Measurements from ENCODE around the gene NCR2.

DNA sequence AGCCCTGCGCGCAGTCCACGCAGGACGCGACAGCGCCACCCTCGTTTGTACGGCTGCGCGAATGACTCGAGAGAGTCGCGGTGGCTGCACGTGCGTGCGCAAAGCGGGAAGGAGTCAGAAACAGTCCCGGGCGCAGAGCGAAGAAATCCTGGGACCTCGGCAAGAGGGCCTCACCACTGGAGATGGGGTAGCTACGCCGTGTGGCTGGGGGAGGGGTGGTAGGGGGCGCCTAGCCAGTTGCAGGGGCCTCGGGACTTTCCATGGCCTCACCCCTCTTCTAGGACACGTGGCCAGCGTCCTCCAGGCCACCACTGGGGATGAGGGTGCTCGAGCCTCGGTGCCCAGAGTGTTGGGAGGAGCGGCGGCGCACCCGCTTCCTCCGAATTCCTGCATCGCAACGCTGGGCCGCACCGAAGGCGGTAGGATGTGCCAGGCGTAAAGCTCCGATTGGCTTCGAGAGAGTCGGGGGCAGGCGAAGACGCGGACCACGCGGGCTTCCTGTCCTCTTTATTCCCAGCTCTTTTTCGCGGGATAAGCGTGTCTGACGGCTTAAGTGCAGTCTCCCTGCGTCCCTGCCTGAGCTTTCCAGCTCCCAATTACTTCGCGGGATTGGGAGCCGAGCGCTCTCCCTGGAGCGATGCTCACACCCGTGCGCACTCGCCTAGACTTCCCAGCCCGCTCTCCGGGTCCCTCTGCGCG lies 38.7 kb downstream of the NCR2 start:
- TF ChIP-seq ZNF609 (CRISPR knock-in tag; IDR thresholded peaks at IDR 0.05; ENCODE audit: borderline replicate concordance), result no peak
- TF ChIP-seq ZNF764 (CRISPR knock-in tag; IDR thresholded peaks at IDR 0.05; ENCODE audit: low read depth), result no peak
- TF ChIP-seq SMARCA4 (IDR thresholded peaks at IDR 0.05), result no peak
- TF ChIP-seq, protein P1, sequence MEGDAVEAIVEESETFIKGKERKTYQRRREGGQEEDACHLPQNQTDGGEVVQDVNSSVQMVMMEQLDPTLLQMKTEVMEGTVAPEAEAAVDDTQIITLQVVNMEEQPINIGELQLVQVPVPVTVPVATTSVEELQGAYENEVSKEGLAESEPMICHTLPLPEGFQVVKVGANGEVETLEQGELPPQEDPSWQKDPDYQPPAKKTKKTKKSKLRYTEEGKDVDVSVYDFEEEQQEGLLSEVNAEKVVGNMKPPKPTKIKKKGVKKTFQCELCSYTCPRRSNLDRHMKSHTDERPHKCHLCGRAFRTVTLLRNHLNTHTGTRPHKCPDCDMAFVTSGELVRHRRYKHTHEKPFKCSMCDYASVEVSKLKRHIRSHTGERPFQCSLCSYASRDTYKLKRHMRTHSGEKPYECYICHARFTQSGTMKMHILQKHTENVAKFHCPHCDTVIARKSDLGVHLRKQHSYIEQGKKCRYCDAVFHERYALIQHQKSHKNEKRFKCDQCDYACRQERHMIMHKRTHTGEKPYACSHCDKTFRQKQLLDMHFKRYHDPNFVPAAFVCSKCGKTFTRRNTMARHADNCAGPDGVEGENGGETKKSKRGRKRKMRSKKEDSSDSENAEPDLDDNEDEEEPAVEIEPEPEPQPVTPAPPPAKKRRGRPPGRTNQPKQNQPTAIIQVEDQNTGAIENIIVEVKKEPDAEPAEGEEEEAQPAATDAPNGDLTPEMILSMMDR (IDR thresholded peaks at IDR 0.05 in 2 of 3, conservative IDR thresholded peaks at IDR 0.05 in 1 of 3; ENCODE audit: insufficient read depth in 2 of 3, low read depth in 1 of 3, low read length in 3 of 3), result no peak
